ENCODE results near the gene TMEM254. TPM values are rescaled to one million over a fixed set of nuclear protein-coding genes. Genes with fewer than 3 reads are reported as not detected.

The TMEM254 gene
- polyA plus RNA-seq, 2 donors: 24.9 to 39.3 TPM

- Histone ChIP-seq H3K27me3 (ENCODE audit: control insufficient read depth in 1 of 2, insufficient read depth in 2 of 2, low read length in 2 of 2) (no peaks in the 10 kb centered on the region), H3K27ac (ENCODE audit: low read depth in 2 of 2, low read length in 1 of 2) (no peak overlapping the region), H3K4me3 (ENCODE audit: low read depth in 1 of 2, low read length in 2 of 2) (no peak overlapping the region), H3K36me3 (ENCODE audit: control insufficient read depth in 2 of 2, insufficient read depth in 2 of 2, low read length in 1 of 2) (no peaks in the 10 kb centered on the region), H3K9me3 (ENCODE audit: control insufficient read depth in 2 of 2, insufficient read depth in 1 of 2, low read depth in 1 of 2, low read length in 1 of 2) (no peaks in the 10 kb centered on the region), H3K4me1 (ENCODE audit: control insufficient read depth in 2 of 2, insufficient read depth in 2 of 2, low read length in 1 of 2) (peaks cover 0 to 11% of the 10 kb centered on the region in 2 donors)
- WGBS, 2 donors: 83 to 86% methylated on average over 7 of the region's 7 CpGs
Measured at GRCh38 chr10:80140251-80140650, 61.8 kb downstream of the TMEM254 start.

GRCh38 chr10:80141696-80142460, 63.4 kb downstream of the TMEM254 start:
- Histone ChIP-seq H3K36me3 (ENCODE audit: control insufficient read depth in 2 of 2, insufficient read depth in 2 of 2, low read length in 1 of 2) (no peaks in the 10 kb centered on the region), H3K27me3 (ENCODE audit: control insufficient read depth in 1 of 2, insufficient read depth in 2 of 2, low read length in 2 of 2) (no peaks in the 10 kb centered on the region), H3K27ac (ENCODE audit: low read depth in 2 of 2, low read length in 1 of 2) (no peak overlapping the region), H3K9me3 (ENCODE audit: control insufficient read depth in 2 of 2, insufficient read depth in 1 of 2, low read depth in 1 of 2, low read length in 1 of 2) (no peaks in the 10 kb centered on the region), H3K4me3 (ENCODE audit: low read depth in 1 of 2, low read length in 2 of 2) (no peak overlapping the region), H3K4me1 (ENCODE audit: control insufficient read depth in 2 of 2, insufficient read depth in 2 of 2, low read length in 1 of 2) (peaks cover 0 to 11% of the 10 kb centered on the region in 2 donors)
- WGBS, 2 donors: 49 to 53% methylated on average over 19 of the region's 19 CpGs

Other genes with a start within 250 kb of the TMEM254 start
- gene SFTPD, start 129.6 kb upstream of the TMEM254 start, polyA plus RNA-seq: 1 to 10 TPM in 1 of 2 donors, under 1 TPM in 1; 0.79 to 1.3 TPM
- gene PLAC9, start 54.1 kb downstream of the TMEM254 start, polyA plus RNA-seq: 1 to 10 TPM; 5.5 to 5.8 TPM
- 100 to 1,000 TPM; 155 to 287 TPM for gene ANXA11, start 126.9 kb downstream of the TMEM254 start, polyA plus RNA-seq
- under 1 TPM; 0.14 to 0.22 TPM for gene MAT1A, start 211.0 kb downstream of the TMEM254 start, polyA plus RNA-seq

Measured in esophagus (tissue), 2 donors.